Measurements from ENCODE around the gene DAP. TPM values are rescaled to one million over a fixed set of nuclear protein-coding genes. Genes with fewer than 3 reads are reported as not detected.

Gene DAP
- total RNA-seq, 1 experiment from 2014 or later, result 95.9 TPM

DNA sequence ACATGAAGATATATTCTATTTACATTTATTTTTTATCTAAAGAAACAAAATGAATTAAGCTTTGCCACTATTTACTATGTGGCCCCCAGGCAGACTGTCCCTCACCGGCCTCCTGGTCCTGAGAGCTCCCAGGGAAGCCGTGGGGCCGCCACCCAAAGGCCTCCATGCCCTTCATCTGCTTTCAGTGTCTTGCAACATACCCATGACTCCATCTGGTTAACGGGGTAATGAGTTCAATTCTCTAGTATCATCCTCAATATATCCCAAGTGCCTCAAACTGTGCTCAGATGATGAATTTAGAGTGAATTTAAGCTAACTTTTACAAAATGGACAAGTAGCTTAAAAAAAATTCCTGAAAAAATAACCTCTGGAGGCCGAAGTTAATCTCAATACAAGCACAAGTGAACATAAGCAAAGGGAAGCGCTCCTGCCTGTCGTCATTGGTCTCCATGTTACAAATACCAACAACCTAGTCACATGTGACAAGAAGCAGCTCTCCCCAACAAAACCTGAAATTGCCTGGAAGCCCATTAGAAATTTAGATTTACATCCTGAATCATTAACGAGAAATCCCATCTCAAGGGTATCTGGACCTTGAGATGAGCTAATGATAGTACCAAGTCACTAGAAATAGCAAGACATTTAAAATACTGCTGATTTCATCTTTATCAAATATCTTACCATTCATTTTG, 26.1 kb downstream of the DAP start:
- Histone ChIP-seq H3K4me3 (ENCODE audit: low read depth, low read length, poor library complexity, severe bottlenecking) (no peak overlapping the region), H3K9me3 (ENCODE audit: low read depth, low read length, poor library complexity, severe bottlenecking) (peaks cover 7% of the 10 kb centered on the region), H3K36me3 (ENCODE audit: insufficient read depth, low read length, poor library complexity, severe bottlenecking) (peaks cover 8% of the 10 kb centered on the region), H3K27me3 (replicated peaks; ENCODE audit: insufficient read depth, low read depth, low read length, poor library complexity) (no peaks in the 10 kb centered on the region), H3K4me1 (ENCODE audit: insufficient read depth, low read length, poor library complexity, severe bottlenecking) (no peaks in the 10 kb centered on the region), H3K27ac (ENCODE audit: low read depth, low read length, poor library complexity, severe bottlenecking) (no peak overlapping the region)
- no TSS peak for BruUV-seq (replicated peaks)
- DNase-seq (ENCODE audit: low spot score), result no peak
- CTCF ChIA-PET, result no interaction called here
- TF ChIP-seq CTCF (conservative IDR thresholded peaks at IDR 0.05; ENCODE audit: low read depth, low read length) (no peak), EZH2 (IDR thresholded peaks at IDR 0.05; ENCODE audit: borderline replicate concordance, low read depth, low read length, poor library complexity, severe bottlenecking) (no peak)
- POLR2A ChIA-PET (ENCODE audit: low non-redundant PET), result no interaction called here
- intact Hi-C loops (cut with micrococcal nuclease; ENCODE audit: unreplicated experiment), result no loop called here

DNA sequence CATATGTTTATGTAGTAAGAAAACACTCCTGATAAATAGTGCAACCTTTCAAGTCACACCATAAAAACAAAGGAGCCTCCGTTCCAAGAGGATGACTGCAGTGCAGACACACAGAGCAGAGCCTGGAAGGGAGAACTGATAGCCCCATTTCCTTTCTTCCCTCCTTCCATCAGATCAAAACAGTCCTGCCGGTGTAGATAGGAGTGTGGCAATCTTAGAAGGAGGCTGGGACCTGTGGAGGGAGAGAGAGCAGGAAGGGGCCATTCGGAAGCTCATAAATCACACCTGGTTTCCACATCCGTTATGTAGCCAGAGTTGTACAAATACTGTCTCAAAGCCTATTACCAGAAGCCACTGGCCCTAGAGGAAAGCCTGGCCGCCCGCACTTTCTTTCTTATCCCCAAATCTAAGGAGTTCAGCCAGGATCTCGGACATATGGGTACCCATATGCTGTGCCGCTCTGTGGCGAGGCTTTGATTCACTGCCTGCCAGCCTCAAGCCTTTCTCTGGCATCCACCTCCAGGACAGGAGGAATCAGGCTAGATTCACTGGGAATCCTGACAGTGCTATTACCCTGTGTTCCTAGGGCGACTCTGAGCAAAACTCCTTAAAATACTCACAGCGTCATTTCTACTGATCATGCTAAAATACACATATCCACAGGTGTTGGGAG, 26.9 kb downstream of the DAP start:
- POLR2A ChIA-PET (ENCODE audit: low non-redundant PET), result no interaction called here
- no peak overlapping the region for H3K27ac ChIP-seq (ENCODE audit: low read depth, low read length, poor library complexity, severe bottlenecking)

GRCh38 chr5:10733426-10733825, 27.6 kb downstream of the DAP start:
- BruUV-seq (replicated peaks), result no TSS peak
- ChIA-PET POLR2A (ENCODE audit: low non-redundant PET) (no interaction called here), CTCF (no interaction called here)
- H3K36me3 ChIP-seq (ENCODE audit: insufficient read depth, low read length, poor library complexity, severe bottlenecking), result peaks cover 4% of the 10 kb centered on the region
- intact Hi-C loops (cut with micrococcal nuclease; ENCODE audit: unreplicated experiment), result no loop called here
- H3K27me3 ChIP-seq (replicated peaks; ENCODE audit: insufficient read depth, low read depth, low read length, poor library complexity), result no peaks in the 10 kb centered on the region
- H3K4me3 ChIP-seq (ENCODE audit: low read depth, low read length, poor library complexity, severe bottlenecking), result no peak overlapping the region
- H3K9me3 ChIP-seq (ENCODE audit: low read depth, low read length, poor library complexity, severe bottlenecking), result no peaks in the 10 kb centered on the region
- DNase-seq (ENCODE audit: low spot score), result no peak
- TF ChIP-seq CTCF (conservative IDR thresholded peaks at IDR 0.05; ENCODE audit: low read depth, low read length), result no peak
- no peak for TF ChIP-seq EZH2 (IDR thresholded peaks at IDR 0.05; ENCODE audit: borderline replicate concordance, low read depth, low read length, poor library complexity, severe bottlenecking)
- no peak overlapping the region for H3K27ac ChIP-seq (ENCODE audit: low read depth, low read length, poor library complexity, severe bottlenecking)
- no peaks in the 10 kb centered on the region for H3K4me1 ChIP-seq (ENCODE audit: insufficient read depth, low read length, poor library complexity, severe bottlenecking)

More for the DNA sequence above, 26.9 kb downstream of the DAP start:
- TF ChIP-seq EZH2 (IDR thresholded peaks at IDR 0.05; ENCODE audit: borderline replicate concordance, low read depth, low read length, poor library complexity, severe bottlenecking), result no peak
- TF ChIP-seq CTCF (conservative IDR thresholded peaks at IDR 0.05; ENCODE audit: low read depth, low read length), result no peak
- Histone ChIP-seq H3K36me3 (ENCODE audit: insufficient read depth, low read length, poor library complexity, severe bottlenecking) (peaks cover 6% of the 10 kb centered on the region), H3K27me3 (replicated peaks; ENCODE audit: insufficient read depth, low read depth, low read length, poor library complexity) (no peaks in the 10 kb centered on the region), H3K4me1 (ENCODE audit: insufficient read depth, low read length, poor library complexity, severe bottlenecking) (no peaks in the 10 kb centered on the region), H3K4me3 (ENCODE audit: low read depth, low read length, poor library complexity, severe bottlenecking) (no peak overlapping the region), H3K9me3 (ENCODE audit: low read depth, low read length, poor library complexity, severe bottlenecking) (no peaks in the 10 kb centered on the region)
- no peak for DNase-seq (ENCODE audit: low spot score)
- CTCF ChIA-PET, result no interaction called here
- BruUV-seq (replicated peaks), result no TSS peak
- intact Hi-C loops (cut with micrococcal nuclease; ENCODE audit: unreplicated experiment), result no loop called here

All from A673 (cell line).